DND-41 (cell line): ENCODE data around the gene ASPN.

ENCODE experiments used
- EZH2 ChIP-seq: IDR thresholded peaks from 3 replicates; pipeline ENCODE4 v1.6.1; 2012; ENCODE audit warnings: borderline replicate concordance, low read depth, mild to moderate bottlenecking, moderate library complexity, low read length, inconsistent platforms; ENCODE audit not compliant: severe bottlenecking
- TF ChIP-seq, protein P1 (sequence below): IDR thresholded peaks from 2 replicates; pipeline ENCODE4 v1.5.1; 2012; ENCODE audit warnings: borderline replicate concordance, low read length, moderate library complexity, mild to moderate bottlenecking; ENCODE audit not compliant: poor library complexity, severe bottlenecking; ENCODE audit errors: extremely low read depth

DNA sequence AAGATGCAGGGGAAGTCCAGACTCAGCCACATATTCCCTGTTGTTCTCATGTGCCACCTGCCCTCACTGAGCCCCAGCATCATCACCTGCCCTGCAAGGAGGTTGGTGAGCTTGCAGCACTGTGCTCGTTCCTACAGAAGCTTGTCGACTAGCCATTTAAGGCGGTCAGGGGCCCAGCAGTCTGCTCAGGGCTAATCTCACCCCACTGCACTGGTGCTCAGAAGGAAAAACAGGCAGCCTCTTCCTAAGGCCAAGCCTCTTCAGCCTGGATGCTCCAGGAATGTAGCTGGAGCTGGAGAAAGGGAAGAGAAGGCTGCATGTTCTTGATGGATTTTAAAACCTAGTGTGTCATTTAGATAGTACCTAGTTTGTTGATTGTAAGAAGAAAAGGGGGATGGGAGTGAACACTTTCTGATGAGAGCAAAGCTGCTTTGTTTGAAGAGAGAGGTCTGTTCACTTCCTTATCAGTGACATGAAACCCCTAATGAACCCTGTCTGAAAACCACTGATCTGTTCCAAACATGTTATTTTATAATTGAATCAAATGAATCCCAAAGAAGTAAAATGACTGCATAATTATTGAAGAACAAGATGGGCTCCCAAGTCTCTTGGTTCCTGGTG lies 10.6 kb upstream of the ASPN start:
- no peak for TF ChIP-seq EZH2
- TF ChIP-seq, protein P1, sequence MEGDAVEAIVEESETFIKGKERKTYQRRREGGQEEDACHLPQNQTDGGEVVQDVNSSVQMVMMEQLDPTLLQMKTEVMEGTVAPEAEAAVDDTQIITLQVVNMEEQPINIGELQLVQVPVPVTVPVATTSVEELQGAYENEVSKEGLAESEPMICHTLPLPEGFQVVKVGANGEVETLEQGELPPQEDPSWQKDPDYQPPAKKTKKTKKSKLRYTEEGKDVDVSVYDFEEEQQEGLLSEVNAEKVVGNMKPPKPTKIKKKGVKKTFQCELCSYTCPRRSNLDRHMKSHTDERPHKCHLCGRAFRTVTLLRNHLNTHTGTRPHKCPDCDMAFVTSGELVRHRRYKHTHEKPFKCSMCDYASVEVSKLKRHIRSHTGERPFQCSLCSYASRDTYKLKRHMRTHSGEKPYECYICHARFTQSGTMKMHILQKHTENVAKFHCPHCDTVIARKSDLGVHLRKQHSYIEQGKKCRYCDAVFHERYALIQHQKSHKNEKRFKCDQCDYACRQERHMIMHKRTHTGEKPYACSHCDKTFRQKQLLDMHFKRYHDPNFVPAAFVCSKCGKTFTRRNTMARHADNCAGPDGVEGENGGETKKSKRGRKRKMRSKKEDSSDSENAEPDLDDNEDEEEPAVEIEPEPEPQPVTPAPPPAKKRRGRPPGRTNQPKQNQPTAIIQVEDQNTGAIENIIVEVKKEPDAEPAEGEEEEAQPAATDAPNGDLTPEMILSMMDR: no peak
